ENCODE data around the gene IFNA8.
"Not testable (repeated sequence)": the region's sequence is repeated elsewhere in the genome, so short reads cannot be mapped to it uniquely, and the experiment has no call there.

IFNA8 gene

GRCh38 chr9:21408817-21409216 is at the start of gene IFNA8:
IFNA8 (plus strand) TSS chr9:21409117; CDS start chr9:21409177, 60 bp downstream.
- DNase-seq (ENCODE audit: low read depth), result no peak

DNA sequence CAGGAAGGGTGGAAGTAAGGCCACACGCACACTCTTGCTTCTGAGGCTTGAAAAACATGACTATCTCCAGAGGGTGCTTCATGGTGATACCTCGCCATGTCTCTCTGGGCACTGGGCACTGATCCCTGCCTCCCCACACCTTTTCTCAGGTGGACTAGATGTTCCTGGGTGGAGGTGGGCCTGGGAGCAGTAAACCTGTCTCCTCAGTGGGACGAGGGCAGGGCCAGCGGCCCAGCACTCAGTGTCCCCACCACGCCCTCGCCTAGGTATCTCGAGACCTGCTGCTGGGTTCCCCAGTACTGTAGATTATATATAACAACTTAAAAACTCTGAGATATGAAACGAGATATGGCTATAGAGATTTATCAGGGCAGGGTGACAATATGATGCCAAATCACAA is 46.6 kb upstream of the IFNA8 start:
- DNase-seq (ENCODE audit: low read depth), result no peak

DNA sequence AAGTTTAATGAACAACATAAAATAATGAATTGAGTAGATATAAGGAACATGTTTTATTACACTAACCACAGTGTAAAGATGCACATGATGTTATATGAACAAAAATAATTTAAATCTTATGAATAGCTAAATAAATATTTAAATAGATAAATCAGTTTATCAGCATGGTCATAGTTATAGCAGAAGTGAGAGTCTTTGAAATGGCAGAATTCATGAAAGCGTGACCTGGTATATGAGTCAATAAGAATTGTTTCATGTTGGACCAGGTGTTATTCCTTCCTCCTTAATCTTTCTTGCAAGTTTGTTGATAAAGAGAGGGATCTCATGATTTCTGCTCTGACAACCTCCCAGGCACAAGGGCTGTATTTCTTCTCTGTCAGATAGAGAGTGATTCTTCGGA is 41.7 kb upstream of the IFNA8 start:
- not testable (repeated sequence) for DNase-seq (ENCODE audit: low read depth)

DNA sequence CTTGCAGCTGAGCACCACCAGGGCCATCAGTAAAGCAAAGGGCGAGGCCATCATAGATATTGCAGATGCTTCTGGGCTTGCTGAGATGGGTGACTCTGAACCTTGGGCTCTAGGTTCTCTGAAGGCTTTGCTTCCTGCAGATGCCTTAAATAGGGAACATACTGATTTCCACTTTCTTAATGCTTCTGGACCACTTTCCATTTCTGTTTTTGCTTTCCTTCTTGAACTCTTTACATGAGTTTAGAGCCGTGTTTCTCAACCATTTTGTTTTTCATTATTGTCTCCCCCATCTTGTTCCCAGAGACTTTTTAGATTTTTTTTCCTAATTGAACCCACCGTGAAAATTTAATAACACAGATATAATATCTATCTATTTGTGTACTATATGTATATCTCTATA is 41.0 kb upstream of the IFNA8 start, which contains the start of gene IFNA13:
IFNA13 (minus strand) TSS at position 101 of the 400 bp plus-strand sequence; CDS start at position 54, 47 bp downstream.
- no peak for DNase-seq (ENCODE audit: low read depth)

- DNase-seq (ENCODE audit: low read depth), result not testable (repeated sequence)
These were observed 37.5 kb upstream of the IFNA8 start for GRCh38 chr9:21371467-21371866.

DNA sequence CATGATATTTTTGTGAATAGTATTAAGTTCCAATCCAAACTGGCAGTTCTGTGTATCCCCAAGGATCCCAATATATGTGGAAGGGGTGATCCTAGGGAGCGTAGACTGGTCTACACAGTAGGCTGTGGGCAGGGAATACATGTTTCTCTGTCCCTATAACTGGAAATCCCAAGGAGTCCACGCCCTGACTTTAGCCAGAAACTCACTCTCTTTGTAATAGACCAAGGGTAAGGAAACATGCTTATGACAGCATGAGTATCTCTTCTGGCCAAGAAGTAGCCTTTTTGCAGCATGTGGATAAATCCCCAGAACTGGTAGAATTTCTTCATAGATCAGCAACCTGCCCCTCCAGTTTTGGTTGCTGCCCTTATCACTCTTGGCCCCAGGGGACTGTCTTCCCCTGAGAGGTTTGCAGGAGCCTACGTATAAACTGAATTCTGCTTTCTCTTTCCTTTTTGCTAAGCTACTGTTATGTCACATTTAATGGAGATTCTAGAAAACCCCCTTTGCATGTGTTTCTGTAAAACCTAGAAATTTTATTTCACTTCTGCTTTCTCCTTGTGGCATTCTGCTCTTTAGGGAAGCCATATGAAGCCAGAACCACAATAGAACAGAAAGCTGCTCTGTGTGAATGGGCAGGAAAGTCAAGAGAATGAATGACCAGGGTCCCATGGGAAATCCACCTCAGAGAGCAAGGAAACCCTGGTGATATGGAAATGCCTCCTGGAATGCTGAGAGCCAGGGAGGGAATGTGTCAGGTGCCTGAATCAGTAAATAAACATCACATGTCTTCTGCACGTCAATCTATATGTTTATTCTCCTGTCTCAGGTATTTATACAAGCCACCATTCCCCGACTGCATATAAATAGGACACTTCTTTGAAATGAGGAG is 27.2 kb upstream of the IFNA8 start:
- DNase-seq (ENCODE audit: low read depth), result no peak

DNA sequence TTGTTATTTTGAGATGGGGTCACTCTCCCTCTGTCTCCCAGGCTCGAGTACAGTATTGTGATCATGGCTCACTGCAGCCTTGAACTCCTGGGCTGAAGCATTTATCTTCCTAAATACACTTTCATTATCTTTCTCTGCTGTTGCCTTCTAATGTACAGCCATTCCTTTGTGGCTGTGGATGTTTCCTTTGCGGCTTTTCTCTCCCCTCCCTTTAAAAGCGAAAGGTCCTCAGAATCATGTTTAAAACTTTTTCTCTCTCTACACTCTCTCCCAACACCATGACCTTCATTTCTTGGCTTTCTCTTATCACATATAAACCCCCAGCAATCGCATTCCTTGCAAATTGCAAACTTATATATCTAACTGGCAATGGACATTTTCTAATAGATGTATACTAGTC is 25.3 kb upstream of the IFNA8 start:
- DNase-seq (ENCODE audit: low read depth), result no peak

- DNase-seq (ENCODE audit: low read depth), result no peak
These were observed 23.7 kb upstream of the IFNA8 start, which contains the start of gene IFNA2 for GRCh38 chr9:21385131-21385670. IFNA2 (minus strand) TSS chr9:21385398; CDS start chr9:21385329, 69 bp downstream.

GRCh38 chr9:21392270-21392669 is 16.6 kb upstream of the IFNA8 start:
- no peak for DNase-seq (ENCODE audit: low read depth)

DNA sequence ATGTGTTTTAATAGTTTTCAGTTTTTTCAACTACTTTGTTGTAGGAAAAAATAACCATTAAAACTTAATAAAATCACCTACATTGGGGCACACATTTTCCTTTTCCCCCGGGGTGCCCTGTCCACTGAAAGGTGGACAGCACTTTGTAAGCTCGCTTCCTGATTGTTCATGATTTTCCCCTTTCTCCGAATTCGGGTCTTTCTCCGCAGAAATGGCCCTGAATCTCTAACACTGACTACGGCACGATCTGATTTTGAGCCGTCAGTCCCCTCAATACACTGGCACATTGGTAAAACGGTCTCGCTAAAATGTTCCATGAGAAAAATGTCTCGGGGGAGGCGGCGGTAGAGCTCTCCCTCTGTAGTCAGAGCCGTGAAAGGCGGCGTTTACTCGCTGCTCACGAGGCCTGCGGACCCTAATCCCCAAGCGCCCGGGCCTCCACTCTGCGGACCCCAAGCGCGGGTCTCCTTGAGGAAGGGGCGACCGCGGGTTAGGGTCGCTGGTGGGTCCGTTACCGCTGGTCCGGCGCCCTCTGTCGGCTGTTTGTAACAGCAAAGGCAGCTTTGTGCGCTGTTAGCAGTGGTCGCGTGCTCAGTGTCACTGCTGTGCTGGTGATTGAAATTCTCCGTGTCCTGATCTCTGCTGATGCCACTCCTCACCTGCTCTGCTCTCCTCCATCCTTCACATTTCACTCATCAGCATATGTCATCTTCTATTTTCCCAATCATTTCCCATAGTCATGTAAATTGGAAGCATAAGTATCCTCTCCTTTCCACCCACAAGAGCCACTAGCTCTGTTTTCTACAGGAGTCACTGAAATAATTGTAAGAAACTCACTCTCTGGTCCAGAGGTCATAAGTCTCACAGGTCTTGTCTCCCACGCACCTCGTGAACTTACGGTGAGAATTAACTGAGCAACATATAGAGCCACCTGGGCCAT is 12.9 kb upstream of the IFNA8 start:
- no peak for DNase-seq (ENCODE audit: low read depth)

- DNase-seq (ENCODE audit: low read depth), result no peak
These were observed 9.9 kb upstream of the IFNA8 start for GRCh38 chr9:21398955-21399489.

DNA sequence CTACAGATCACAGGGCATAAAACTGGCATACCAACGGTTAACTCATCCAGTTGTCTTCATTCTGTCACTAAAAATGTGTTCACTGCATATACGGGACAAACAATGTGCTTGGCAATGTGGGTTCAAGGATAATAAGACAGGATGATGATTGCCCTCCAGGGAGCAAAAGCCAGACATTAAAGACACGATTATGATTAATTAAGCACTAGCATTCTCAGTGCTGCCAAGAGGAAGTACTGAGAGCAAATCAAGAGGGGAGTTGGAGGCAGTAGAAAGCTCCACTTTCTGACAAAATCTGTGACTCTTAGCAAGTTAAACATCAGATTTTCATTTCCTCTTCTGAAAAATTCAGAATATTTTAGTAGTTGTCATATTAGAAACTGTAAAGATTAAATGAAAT is 9.0 kb upstream of the IFNA8 start:
- DNase-seq (ENCODE audit: low read depth), result no peak

GRCh38 chr9:21402386-21403251 is 6.3 kb upstream of the IFNA8 start:
- DNase-seq (ENCODE audit: low read depth), result no peak

- DNase-seq (ENCODE audit: low read depth), result no peak
These were observed 4.8 kb upstream of the IFNA8 start for GRCh38 chr9:21404146-21404545.

DNA sequence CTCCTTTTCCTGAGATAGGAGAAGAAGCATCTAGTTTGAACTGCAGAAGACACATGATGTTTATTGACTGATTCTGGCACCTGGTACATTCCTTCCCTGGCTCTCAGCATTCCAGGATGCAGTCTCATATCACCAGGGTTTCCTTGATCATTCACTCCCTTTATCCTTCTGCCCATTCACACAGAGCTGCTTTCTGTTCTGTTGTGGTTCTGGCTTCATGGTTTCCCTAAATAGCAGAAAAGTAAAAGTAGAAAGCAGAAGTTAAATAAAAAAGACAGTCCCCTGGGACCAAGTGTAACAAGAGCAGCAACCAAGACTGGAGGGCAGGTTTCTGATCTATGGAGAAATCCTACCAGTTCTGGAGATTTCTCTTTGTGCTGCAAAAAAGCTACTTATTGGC is 3.2 kb downstream of the IFNA8 start:
- no peak for DNase-seq (ENCODE audit: low read depth)

- no peak for DNase-seq (ENCODE audit: low read depth)
These were observed 4.2 kb downstream of the IFNA8 start for GRCh38 chr9:21413151-21413550.

- DNase-seq (ENCODE audit: low read depth), result no peak
These were observed 4.7 kb downstream of the IFNA8 start for GRCh38 chr9:21413624-21414023.

GRCh38 chr9:21414220-21414940 is 5.5 kb downstream of the IFNA8 start:
- DNase-seq (ENCODE audit: low read depth), result no peak

- DNase-seq (ENCODE audit: low read depth), result no peak
These were observed 6.8 kb downstream of the IFNA8 start for GRCh38 chr9:21415493-21416267.

GRCh38 chr9:21428235-21428634 is 19.3 kb downstream of the IFNA8 start:
- DNase-seq (ENCODE audit: low read depth), result no peak
